PC-3 (cell line): ENCODE data around the gene ZRANB3. TPM values are rescaled to one million over a fixed set of nuclear protein-coding genes. Genes with fewer than 3 reads are reported as not detected.
"Not testable (repeated sequence)": the region's sequence is repeated elsewhere in the genome, so short reads cannot be mapped to it uniquely, and the experiment has no call there.

Experiments used
- ATAC-seq: fragments of 200-7000 bp; cut with Tn5 transposase; 2 replicates; pipeline ENCODE4 v1.9.1; 2020; ENCODE audit warnings: mild to moderate bottlenecking, moderate library complexity
- BruUV-seq: library from RNA; stranded (reverse); fragments of 400-500 nt; replicated peaks from 2 replicates; lab custom pipeline; 2021; lab: Mats Ljungman, UMichigan
- CTCF ChIA-PET: fragments of 300-600 bp; sonication (Branson Sonifier 250); formaldehyde crosslinking; loops from one replicate; lab custom pipeline; 2022; ENCODE audit warnings: antibody characterized with exemption; lab: Charles Lee
- POLR2A ChIA-PET: fragments of 300-600 bp; sonication (Branson Sonifier 250); formaldehyde crosslinking; loops from one replicate; lab custom pipeline; 2022; ENCODE audit warnings: antibody characterized with exemption; ENCODE audit not compliant: unreplicated experiment; lab: Charles Lee
- DNase-seq: peaks from one replicate; pipeline ENCODE4 v3.0.0-alpha.2; 2015
- H2AFZ ChIP-seq: fragments of 300-600 bp; sonication (generic); 2 replicates; pipeline ENCODE4 v1.6.0; 2016; ENCODE audit warnings: antibody characterized with exemption, low read length
- H3F3A ChIP-seq: fragments of 300-600 bp; sonication (generic); one replicate; pipeline ENCODE4 v1.6.0; 2017; ENCODE audit warnings: antibody characterized with exemption, low read length, control low read depth, mild to moderate bottlenecking; ENCODE audit not compliant: unreplicated experiment
- H3K27ac ChIP-seq: fragments of 300-600 bp; sonication (generic); 2 replicates; pipeline ENCODE4 v1.5.1; 2016; ENCODE audit warnings: mild to moderate bottlenecking, low read length
- H3K27me3 ChIP-seq: fragments of 300-600 bp; sonication (generic); 2 replicates; pipeline ENCODE4 v1.6.1; 2016; ENCODE audit warnings: low read length, mixed read lengths
- H3K36me3 ChIP-seq: fragments of 300-600 bp; sonication (generic); 2 replicates; pipeline ENCODE4 v1.6.1; 2016; ENCODE audit warnings: low read depth, mixed run types, low read length, mixed read lengths
- H3K4me1 ChIP-seq: fragments of 300-600 bp; sonication (generic); 2 replicates; pipeline ENCODE4 v1.5.1; 2016; ENCODE audit warnings: low read length; ENCODE audit not compliant: insufficient read depth
- H3K4me2 ChIP-seq: fragments of 300-600 bp; sonication (generic); 2 replicates; pipeline ENCODE4 v1.6.0; 2016; ENCODE audit warnings: low read length
- H3K4me3 ChIP-seq: fragments of 300-600 bp; sonication (generic); 2 replicates; pipeline ENCODE4 v1.5.1; 2016; ENCODE audit warnings: mild to moderate bottlenecking, low read length, mixed read lengths
- H3K79me2 ChIP-seq: fragments of 300-600 bp; sonication (generic); 2 replicates; pipeline ENCODE4 v1.6.1; 2017; ENCODE audit warnings: low read length, mixed read lengths
- H3K9ac ChIP-seq: fragments of 300-600 bp; sonication (generic); 2 replicates; pipeline ENCODE4 v1.6.0; 2016; ENCODE audit warnings: mild to moderate bottlenecking, low read length
- H3K9me2 ChIP-seq: fragments of 300-600 bp; sonication (generic); replicated peaks from 2 replicates; pipeline ENCODE4 v1.6.1; 2016; ENCODE audit warnings: mixed run types, low read length, mixed read lengths
- H3K9me3 ChIP-seq: fragments of 300-600 bp; sonication (generic); 2 replicates; pipeline ENCODE4 v1.6.1; 2016; ENCODE audit warnings: low read length, mixed read lengths
- H4K20me1 ChIP-seq: fragments of 300-600 bp; sonication (generic); 2 replicates; pipeline ENCODE4 v1.6.1; 2016; ENCODE audit warnings: low read length, mixed read lengths
- EZH2 ChIP-seq: fragments of 300-600 bp; sonication (generic); IDR thresholded peaks from one replicate; pipeline ENCODE4 v1.6.1; 2017; ENCODE audit warnings: antibody characterized with exemption, mild to moderate bottlenecking, low read length; ENCODE audit not compliant: unreplicated experiment
- EZH2phosphoT487 ChIP-seq: fragments of 300-600 bp; sonication (generic); IDR thresholded peaks from 2 replicates; pipeline ENCODE4 v1.6.1; 2018; ENCODE audit warnings: mild to moderate bottlenecking, antibody characterized with exemption, low read length, borderline replicate concordance
- intact Hi-C: fragments of 100-400 bp; cut with micrococcal nuclease; formaldehyde crosslinking; loops from 2 replicates; pipeline ENCODE4 v1.9.0; 2023
- total RNA-seq: library from RNA; depleted of rRNA; stranded (reverse); fragments of >200 nt; gene quantifications from 2 replicates; pipeline ENCODE4 v1.2.3, GENCODE V29; 2014
- TF ChIP-seq, protein P1 (sequence below): fragments of 300-600 bp; sonication (generic); conservative IDR thresholded peaks from 2 replicates; pipeline ENCODE4 v1.5.1; 2017; ENCODE audit warnings: antibody characterized with exemption, low read depth, mild to moderate bottlenecking, low read length

ZRANB3 gene
- total RNA-seq, 1 experiment from 2014 or later = 8.6 TPM

DNA sequence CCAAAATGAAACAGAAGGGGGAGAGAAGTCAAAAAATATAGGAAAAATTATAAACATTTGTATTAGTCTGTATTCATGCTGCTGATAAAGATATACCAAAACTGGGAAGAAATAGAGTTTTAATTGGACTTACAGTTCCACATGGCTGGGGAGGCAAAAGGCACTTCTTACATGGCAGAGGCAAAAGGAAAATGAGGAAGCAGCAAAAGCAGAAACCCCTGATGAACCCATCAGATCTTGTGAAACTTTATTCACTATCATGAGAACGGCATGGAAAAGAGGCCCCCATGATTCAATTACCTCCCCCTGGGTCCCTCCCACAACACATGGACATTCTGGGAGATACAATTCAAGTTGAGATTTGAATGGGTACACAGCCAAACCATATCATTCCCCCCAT is 79.1 kb downstream of the ZRANB3 start:
- POLR2A ChIA-PET = no interaction called here
- H3K9me2 ChIP-seq = no peaks in the 10 kb centered on the region
- H3K27me3 ChIP-seq = no peaks in the 10 kb centered on the region
- H3K9ac ChIP-seq = no peak overlapping the region
- no TSS peak for BruUV-seq
- TF ChIP-seq EZH2 = no peak
- TF ChIP-seq, protein P1, sequence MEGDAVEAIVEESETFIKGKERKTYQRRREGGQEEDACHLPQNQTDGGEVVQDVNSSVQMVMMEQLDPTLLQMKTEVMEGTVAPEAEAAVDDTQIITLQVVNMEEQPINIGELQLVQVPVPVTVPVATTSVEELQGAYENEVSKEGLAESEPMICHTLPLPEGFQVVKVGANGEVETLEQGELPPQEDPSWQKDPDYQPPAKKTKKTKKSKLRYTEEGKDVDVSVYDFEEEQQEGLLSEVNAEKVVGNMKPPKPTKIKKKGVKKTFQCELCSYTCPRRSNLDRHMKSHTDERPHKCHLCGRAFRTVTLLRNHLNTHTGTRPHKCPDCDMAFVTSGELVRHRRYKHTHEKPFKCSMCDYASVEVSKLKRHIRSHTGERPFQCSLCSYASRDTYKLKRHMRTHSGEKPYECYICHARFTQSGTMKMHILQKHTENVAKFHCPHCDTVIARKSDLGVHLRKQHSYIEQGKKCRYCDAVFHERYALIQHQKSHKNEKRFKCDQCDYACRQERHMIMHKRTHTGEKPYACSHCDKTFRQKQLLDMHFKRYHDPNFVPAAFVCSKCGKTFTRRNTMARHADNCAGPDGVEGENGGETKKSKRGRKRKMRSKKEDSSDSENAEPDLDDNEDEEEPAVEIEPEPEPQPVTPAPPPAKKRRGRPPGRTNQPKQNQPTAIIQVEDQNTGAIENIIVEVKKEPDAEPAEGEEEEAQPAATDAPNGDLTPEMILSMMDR = no peak
- no peak for TF ChIP-seq EZH2phosphoT487
- H3K4me1 ChIP-seq = no peaks in the 10 kb centered on the region
- H4K20me1 ChIP-seq = no peaks in the 10 kb centered on the region
- H2AFZ ChIP-seq = no peak overlapping the region
- DNase-seq (no peak), ATAC-seq (no peak)
- H3K36me3 ChIP-seq = peaks cover 4% of the 10 kb centered on the region; the same call in 1 of the 2 replicates
- H3F3A ChIP-seq = no peaks in the 10 kb centered on the region
- H3K79me2 ChIP-seq = no peaks in the 10 kb centered on the region
- no peak overlapping the region for H3K4me2 ChIP-seq
- intact Hi-C loops = no loop called here
- H3K27ac ChIP-seq = no peak overlapping the region
- no peak overlapping the region for H3K4me3 ChIP-seq
- CTCF ChIA-PET = no interaction called here
- peaks cover 5% of the 10 kb centered on the region; the same call in 1 of the 2 replicates for H3K9me3 ChIP-seq

GRCh38 chr2:135443013-135443412 is 88.0 kb downstream of the ZRANB3 start:
- BruUV-seq, CTCF ChIA-PET, H3K27ac ChIP-seq, H3K79me2 ChIP-seq, ATAC-seq, intact Hi-C loops, DNase-seq, H3K4me1 ChIP-seq, H3K9ac ChIP-seq, H2AFZ ChIP-seq, H3F3A ChIP-seq, H4K20me1 ChIP-seq, H3K27me3 ChIP-seq, H3K4me2 ChIP-seq, H3K9me3 ChIP-seq, H3K4me3 ChIP-seq, POLR2A ChIA-PET, H3K9me2 ChIP-seq, H3K36me3 ChIP-seq: not testable (repeated sequence)

DNA sequence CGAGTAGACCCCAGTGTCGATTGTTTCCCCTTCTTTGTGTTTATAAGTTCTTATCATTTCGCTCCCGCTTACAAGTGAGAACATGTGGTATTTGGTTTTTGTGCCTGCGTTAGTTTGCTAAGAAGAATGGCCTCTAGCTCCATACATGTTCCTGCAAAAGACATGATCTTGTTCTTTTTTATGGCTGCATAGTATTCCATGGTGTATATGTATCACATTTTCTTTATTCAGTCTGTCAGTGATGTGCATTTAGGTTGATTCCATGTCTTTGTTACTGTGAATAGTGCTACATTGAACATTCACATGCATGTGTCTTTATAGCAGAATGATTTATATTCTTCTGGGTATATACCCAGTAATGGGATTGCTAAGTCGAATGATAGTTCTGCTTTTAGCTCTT is 95.9 kb downstream of the ZRANB3 start:
- H3K4me2 ChIP-seq, H3K4me3 ChIP-seq, H2AFZ ChIP-seq, DNase-seq, CTCF ChIA-PET, POLR2A ChIA-PET, H3K9ac ChIP-seq, intact Hi-C loops, H3K9me3 ChIP-seq, H3K4me1 ChIP-seq, BruUV-seq, H3K27ac ChIP-seq, H3K27me3 ChIP-seq, H3K36me3 ChIP-seq, ATAC-seq, H3F3A ChIP-seq, H4K20me1 ChIP-seq, H3K9me2 ChIP-seq, H3K79me2 ChIP-seq: not testable (repeated sequence)

DNA sequence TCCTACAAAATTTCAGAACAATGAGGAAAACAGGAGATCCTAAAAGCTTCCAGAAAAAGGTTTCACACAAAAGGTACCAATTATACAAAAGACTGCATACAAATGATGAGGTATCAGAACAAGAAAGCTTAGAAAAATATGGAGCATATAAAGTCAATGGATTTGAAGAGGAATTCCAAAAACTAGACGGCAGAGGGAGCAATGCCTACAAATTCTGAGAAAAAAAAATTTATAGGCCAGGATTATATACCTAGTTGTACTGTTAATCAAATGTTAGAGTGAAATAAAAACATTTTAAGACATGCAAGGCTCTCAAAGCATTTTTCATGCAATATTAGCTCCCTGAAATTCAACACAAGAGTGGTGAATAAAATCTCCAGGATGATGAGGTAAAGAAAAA is 106.2 kb downstream of the ZRANB3 start:
- Histone ChIP-seq H3K4me3 (no peak overlapping the region), H3F3A (no peaks in the 10 kb centered on the region), H3K79me2 (no peaks in the 10 kb centered on the region), H3K36me3 (no peaks in the 10 kb centered on the region), H3K4me1 (no peaks in the 10 kb centered on the region), H3K9ac (no peak overlapping the region), H4K20me1 (no peaks in the 10 kb centered on the region), H3K27ac (no peak overlapping the region), H3K9me2 (no peaks in the 10 kb centered on the region), H3K9me3 (no peaks in the 10 kb centered on the region), H2AFZ (no peak overlapping the region), H3K27me3 (no peaks in the 10 kb centered on the region), H3K4me2 (no peak overlapping the region)
- no TSS peak for BruUV-seq
- ChIA-PET CTCF (interaction anchor here (0.7 kb wide), 1 partner anchor 160 kb away, joined by 3 read pairs; no protein-coding TSS in a partner anchor), POLR2A (no interaction called here)
- 0 out of 2 replicates have a peak, but pooled peaks have one; percentile 54 for ATAC-seq
- intact Hi-C loops = loop anchor here (2.0 kb wide), 2 partner anchors 176 to 286 kb away; no protein-coding TSS in a partner anchor
- TF ChIP-seq EZH2 = no peak
- no peak for TF ChIP-seq EZH2phosphoT487
- TF ChIP-seq, protein P1 = peak; percentile 71
- DNase-seq = peak; percentile 45
